NCI-H1092 treated with DMSO at 0.1 percent for 48 hours (cell line): Measurements from ENCODE around the gene HPS1.
"Not testable (repeated sequence)": the region's sequence is repeated elsewhere in the genome, so short reads cannot be mapped to it uniquely, and the experiment has no call there.

ENCODE experiments used
- DNase-seq: peaks from one replicate; lab custom pipeline; 2025; lab: John Stamatoyannopoulos, UW

The HPS1 gene

GRCh38 chr10:98389398-98389797 is 57.3 kb downstream of the HPS1 start:
- DNase-seq = no peak

GRCh38 chr10:98388101-98388655 is 58.6 kb downstream of the HPS1 start:
- DNase-seq = no peak

- DNase-seq = no peak
Measured at GRCh38 chr10:98384531-98385133, 62.1 kb downstream of the HPS1 start.

- no peak for DNase-seq
Measured at GRCh38 chr10:98383869-98384268, 62.9 kb downstream of the HPS1 start.

GRCh38 chr10:98383134-98383667 is 63.5 kb downstream of the HPS1 start:
- not testable (repeated sequence) for DNase-seq

GRCh38 chr10:98382691-98383101 is 64.0 kb downstream of the HPS1 start:
- no peak for DNase-seq

- DNase-seq = no peak
Measured at GRCh38 chr10:98380493-98381339, 66.0 kb downstream of the HPS1 start.

- DNase-seq = no peak
Measured at GRCh38 chr10:98378722-98379121, 68.0 kb downstream of the HPS1 start.

- no peak for DNase-seq
Measured at GRCh38 chr10:98377536-98377935, 69.2 kb downstream of the HPS1 start.

- DNase-seq = no peak
Measured at GRCh38 chr10:98377001-98377400, 69.7 kb downstream of the HPS1 start.

- no peak for DNase-seq
Measured at GRCh38 chr10:98376485-98376884, 70.2 kb downstream of the HPS1 start.

- DNase-seq = no peak
Measured at GRCh38 chr10:98374217-98374985, 72.3 kb downstream of the HPS1 start.

- no peak for DNase-seq
Measured at GRCh38 chr10:98373260-98374040, 73.3 kb downstream of the HPS1 start.

- peak; percentile 1 for DNase-seq
Measured at GRCh38 chr10:98370831-98371820, 75.6 kb downstream of the HPS1 start.

GRCh38 chr10:98369801-98370200 is 76.9 kb downstream of the HPS1 start:
- no peak for DNase-seq

- DNase-seq = no peak
Measured at GRCh38 chr10:98368644-98369043, 78.1 kb downstream of the HPS1 start.

GRCh38 chr10:98367604-98368451 is 78.9 kb downstream of the HPS1 start:
- DNase-seq = no peak
